Neural cell (in vitro differentiated cells): ENCODE data around the gene GDPD4. TPM values are rescaled to one million over a fixed set of nuclear protein-coding genes. Genes with fewer than 3 reads are reported as not detected.

Experiments used
- H2AFZ ChIP-seq: fragments of 200-600, 300-800 bp; sonication (generic), shearing (Covaris generic); 2 replicates; pipeline ENCODE4 v1.6.0; 2014; ENCODE audit warnings: low read depth, mild to moderate bottlenecking, antibody characterized with exemption, low read length, moderate library complexity
- H3F3A ChIP-seq: fragments of 200-600 bp; shearing (Covaris generic); 2 replicates; pipeline ENCODE4 v1.6.1; 2016; ENCODE audit warnings: mild to moderate bottlenecking, moderate library complexity, mixed read lengths, antibody characterized with exemption, low read length; ENCODE audit not compliant: insufficient read depth, poor library complexity, severe bottlenecking
- H3K27ac ChIP-seq: fragments of 200-600, 300-800 bp; sonication (generic), shearing (Covaris generic); 2 replicates; pipeline ENCODE4 v1.5.1; 2014; ENCODE audit warnings: mild to moderate bottlenecking, low read length, moderate library complexity
- H3K27me3 ChIP-seq: fragments of 300-800, 200-600 bp; sonication (generic), shearing (Covaris generic); 2 replicates; pipeline ENCODE4 v1.6.0; 2014; ENCODE audit warnings: mild to moderate bottlenecking, low read depth, low read length, moderate library complexity; ENCODE audit not compliant: insufficient read depth
- H3K36me3 ChIP-seq: fragments of 300-800, 200-600 bp; sonication (generic), shearing (Covaris generic); 2 replicates; pipeline ENCODE4 v1.5.1; 2014; ENCODE audit warnings: mild to moderate bottlenecking, antibody characterized with exemption, low read length, moderate library complexity; ENCODE audit not compliant: insufficient read depth
- H3K4me2 ChIP-seq: fragments of 300-800, 200-600 bp; sonication (generic), shearing (Covaris generic); 2 replicates; pipeline ENCODE4 v1.6.0; 2014; ENCODE audit warnings: mild to moderate bottlenecking, low read length
- H3K4me3 ChIP-seq: fragments of 300-800, 200-600 bp; sonication (generic), shearing (Covaris generic); 2 replicates; pipeline ENCODE4 v1.5.1; 2014; ENCODE audit warnings: mild to moderate bottlenecking, low read length, moderate library complexity
- H3K79me2 ChIP-seq: fragments of 200-600 bp; shearing (Covaris generic); replicated peaks from 2 replicates; pipeline ENCODE4 v1.6.0; 2014; ENCODE audit warnings: mild to moderate bottlenecking, low read length, moderate library complexity; ENCODE audit not compliant: insufficient read depth
- H3K9ac ChIP-seq: fragments of 300-800, 200-600 bp; sonication (generic), shearing (Covaris generic); 2 replicates; pipeline ENCODE4 v1.6.1; 2016; ENCODE audit warnings: mild to moderate bottlenecking, low read length, mixed read lengths
- H3K9me2 ChIP-seq: fragments of 200-600 bp; shearing (Covaris generic); 2 replicates; pipeline ENCODE4 v1.6.1; 2016; ENCODE audit warnings: mild to moderate bottlenecking, low read length, mixed read lengths; ENCODE audit not compliant: insufficient read depth
- H3K9me3 ChIP-seq: fragments of 200-600, 300-800 bp; sonication (generic), shearing (Covaris generic); 2 replicates; pipeline ENCODE4 v1.6.1; 2016; ENCODE audit warnings: mild to moderate bottlenecking, mixed run types, low read length, moderate library complexity, mixed read lengths
- H4K20me1 ChIP-seq: fragments of 200-600 bp; shearing (Covaris generic); 2 replicates; pipeline ENCODE4 v1.6.1; 2016; ENCODE audit warnings: mild to moderate bottlenecking, mixed run types; ENCODE audit not compliant: insufficient read depth
- EP300 ChIP-seq: fragments of 450-650 bp; conservative IDR thresholded peaks from 2 replicates; pipeline ENCODE4 v1.6.1; 2014; ENCODE audit warnings: antibody characterized with exemption, mild to moderate bottlenecking, moderate library complexity; ENCODE audit not compliant: poor library complexity, severe bottlenecking
- EZH2 ChIP-seq: fragments of 200-600, 300-800 bp; shearing (Covaris generic), sonication (generic); IDR thresholded peaks from 2 replicates; pipeline ENCODE4 v1.6.1; 2014; ENCODE audit warnings: antibody characterized with exemption, low read length, borderline replicate concordance, mild to moderate bottlenecking; ENCODE audit not compliant: insufficient read depth, poor library complexity, severe bottlenecking
- MXI1 ChIP-seq: fragments of 450-650 bp; conservative IDR thresholded peaks from 2 replicates; pipeline ENCODE4 v1.6.1; 2014; ENCODE audit warnings: antibody characterized with exemption, mild to moderate bottlenecking; ENCODE audit not compliant: poor library complexity, severe bottlenecking
- POLR2AphosphoS5 ChIP-seq: IDR thresholded peaks from 2 replicates; pipeline ENCODE4 v1.6.1; 2012
- RAD21 ChIP-seq: fragments of 450-650 bp; conservative IDR thresholded peaks from 2 replicates; pipeline ENCODE4 v1.6.1; 2014; ENCODE audit warnings: antibody characterized with exemption, mild to moderate bottlenecking, moderate library complexity
- REST ChIP-seq: IDR thresholded peaks from 2 replicates; pipeline ENCODE4 v1.6.1; 2012; ENCODE audit warnings: borderline replicate concordance
- SMC3 ChIP-seq: fragments of 450-650 bp; conservative IDR thresholded peaks from 2 replicates; pipeline ENCODE4 v1.6.1; 2014; ENCODE audit warnings: antibody characterized with exemption, mild to moderate bottlenecking, moderate library complexity; ENCODE audit not compliant: poor library complexity
- TAF1 ChIP-seq: IDR thresholded peaks from 2 replicates; pipeline ENCODE4 v1.6.1; 2012; ENCODE audit warnings: low read depth
- polyA plus RNA-seq: library from polyadenylated mRNA; depleted of rRNA; stranded (reverse); fragments of >200 nt; gene quantifications from 2 replicates; pipeline ENCODE4 v1.2.3, GENCODE V29; 2014
- TF ChIP-seq, protein P1 (sequence below): fragments of 450-650 bp; IDR thresholded peaks from 2 replicates; pipeline ENCODE4 v1.5.1; 2014; ENCODE audit warnings: antibody characterized with exemption, mild to moderate bottlenecking, moderate library complexity; ENCODE audit not compliant: poor library complexity, severe bottlenecking

The GDPD4 gene
- polyA plus RNA-seq, 1 donor from 2014 or later: not detected

DNA sequence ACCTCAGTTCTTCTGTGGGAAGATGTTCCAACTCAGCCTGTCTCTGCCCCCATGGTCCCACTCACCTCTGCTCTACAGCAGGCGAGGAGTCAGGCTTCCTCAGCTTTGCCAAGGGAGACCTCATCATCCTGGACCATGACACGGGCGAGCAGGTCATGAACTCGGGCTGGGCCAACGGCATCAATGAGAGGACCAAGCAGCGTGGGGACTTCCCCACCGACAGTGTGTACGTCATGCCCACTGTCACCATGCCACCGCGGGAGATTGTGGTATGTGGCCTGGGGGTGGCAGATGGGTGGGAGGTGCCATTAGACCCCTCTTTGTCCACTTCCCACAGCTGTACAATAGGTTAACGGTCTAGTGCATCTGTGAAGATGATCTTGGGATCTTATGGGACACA, 100.1 kb downstream of the GDPD4 start:
- Histone ChIP-seq H3K27ac (no peak overlapping the region), H2AFZ (no peak overlapping the region), H3F3A (no peaks in the 10 kb centered on the region), H3K36me3 (no peaks in the 10 kb centered on the region), H3K79me2 (no peaks in the 10 kb centered on the region), H3K27me3 (no peaks in the 10 kb centered on the region), H3K4me3 (no peak overlapping the region), H3K9me3 (no peaks in the 10 kb centered on the region), H3K4me2 (no peak overlapping the region), H4K20me1 (no peaks in the 10 kb centered on the region), H3K9me2 (no peaks in the 10 kb centered on the region), H3K9ac (no peak overlapping the region)
- TF ChIP-seq EZH2 (no peak), REST (no peak), TAF1 (no peak), SMC3 (no peak), EP300 (no peak), RAD21 (no peak), POLR2AphosphoS5 (no peak), MXI1 (no peak)
- TF ChIP-seq, protein P1, sequence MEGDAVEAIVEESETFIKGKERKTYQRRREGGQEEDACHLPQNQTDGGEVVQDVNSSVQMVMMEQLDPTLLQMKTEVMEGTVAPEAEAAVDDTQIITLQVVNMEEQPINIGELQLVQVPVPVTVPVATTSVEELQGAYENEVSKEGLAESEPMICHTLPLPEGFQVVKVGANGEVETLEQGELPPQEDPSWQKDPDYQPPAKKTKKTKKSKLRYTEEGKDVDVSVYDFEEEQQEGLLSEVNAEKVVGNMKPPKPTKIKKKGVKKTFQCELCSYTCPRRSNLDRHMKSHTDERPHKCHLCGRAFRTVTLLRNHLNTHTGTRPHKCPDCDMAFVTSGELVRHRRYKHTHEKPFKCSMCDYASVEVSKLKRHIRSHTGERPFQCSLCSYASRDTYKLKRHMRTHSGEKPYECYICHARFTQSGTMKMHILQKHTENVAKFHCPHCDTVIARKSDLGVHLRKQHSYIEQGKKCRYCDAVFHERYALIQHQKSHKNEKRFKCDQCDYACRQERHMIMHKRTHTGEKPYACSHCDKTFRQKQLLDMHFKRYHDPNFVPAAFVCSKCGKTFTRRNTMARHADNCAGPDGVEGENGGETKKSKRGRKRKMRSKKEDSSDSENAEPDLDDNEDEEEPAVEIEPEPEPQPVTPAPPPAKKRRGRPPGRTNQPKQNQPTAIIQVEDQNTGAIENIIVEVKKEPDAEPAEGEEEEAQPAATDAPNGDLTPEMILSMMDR: no peak

DNA sequence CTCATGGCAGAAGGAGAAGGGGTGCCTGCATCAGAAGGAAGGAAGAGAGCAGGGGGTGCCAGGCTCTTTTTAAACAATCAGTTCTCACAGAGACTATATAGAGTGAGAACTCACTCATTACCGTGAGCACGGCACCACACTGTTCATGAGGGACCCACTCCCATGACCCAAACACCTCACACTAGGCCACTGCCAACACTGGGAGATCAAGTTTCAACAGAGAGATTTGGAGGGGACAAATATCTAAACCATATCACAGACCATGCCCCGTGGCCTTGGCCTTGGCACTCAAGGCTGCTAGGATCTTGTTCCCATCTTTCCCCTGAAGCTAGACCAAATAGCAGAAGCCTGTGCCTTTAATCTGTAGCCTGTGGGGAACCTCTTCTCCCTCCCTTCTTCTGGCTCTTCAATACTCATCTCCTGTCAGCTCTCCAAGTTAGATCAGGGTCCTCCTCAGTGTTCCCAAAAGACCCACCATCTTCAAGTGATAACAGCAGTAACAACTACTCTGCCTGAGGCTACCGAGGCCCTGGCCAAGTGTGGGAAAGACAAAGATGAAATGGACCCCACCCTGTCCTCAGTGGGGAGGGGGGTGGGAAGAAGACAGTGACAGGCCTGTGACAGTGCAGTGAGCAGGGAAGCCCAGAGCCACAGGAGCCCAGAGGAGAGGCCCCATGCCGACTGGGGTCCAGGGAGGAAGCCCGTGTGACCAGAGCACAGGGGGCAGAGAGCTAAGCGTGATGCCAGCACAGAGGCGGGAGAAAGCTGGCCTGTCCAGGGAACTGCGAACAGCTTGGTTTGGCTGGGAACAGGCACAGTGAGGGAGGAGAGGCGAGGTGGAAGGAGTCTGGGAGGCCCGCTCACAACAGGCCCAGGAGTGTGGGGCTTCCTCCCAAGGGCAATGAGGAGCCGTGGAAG, 100.9 kb downstream of the GDPD4 start:
- H3K27ac ChIP-seq: no peak overlapping the region
- TF ChIP-seq SMC3 (no peak), RAD21 (no peak), EP300 (no peak), MXI1 (no peak)
- H3K4me3 ChIP-seq: no peak overlapping the region
- no peaks in the 10 kb centered on the region for H3K9me3 ChIP-seq
- no peak overlapping the region for H3K9ac ChIP-seq
- H3F3A ChIP-seq: no peaks in the 10 kb centered on the region
- no peak overlapping the region for H3K4me2 ChIP-seq
- no peaks in the 10 kb centered on the region for H3K36me3 ChIP-seq
- no peaks in the 10 kb centered on the region for H4K20me1 ChIP-seq
- H3K9me2 ChIP-seq: no peaks in the 10 kb centered on the region
- H2AFZ ChIP-seq: no peak overlapping the region
- H3K79me2 ChIP-seq: no peaks in the 10 kb centered on the region
- no peaks in the 10 kb centered on the region for H3K27me3 ChIP-seq
